ENCODE results near the gene NOTCH1.

DNA sequence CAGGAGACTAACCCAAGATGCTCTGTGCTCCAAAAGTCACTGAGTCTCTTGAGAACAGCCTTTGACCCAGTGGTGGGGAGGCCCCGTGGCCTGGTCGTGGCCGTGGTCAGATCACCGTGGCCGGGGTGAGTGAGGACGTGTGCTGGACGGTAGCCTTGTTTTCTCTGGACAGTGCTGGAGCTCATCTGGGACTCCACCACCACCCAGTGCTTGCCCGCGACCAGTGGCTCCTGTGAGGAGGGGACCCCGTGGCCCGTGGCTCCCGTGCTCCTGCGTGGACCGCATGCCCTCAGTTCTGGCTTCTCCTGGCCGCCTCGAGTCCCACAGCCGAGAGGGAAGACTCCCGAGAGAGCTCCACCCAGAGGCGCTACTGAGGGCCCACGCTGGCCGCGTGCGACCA is 15.9 kb upstream of the NOTCH1 start:
- TF ChIP-seq POLR2A (IDR thresholded peaks at IDR 0.05; ENCODE audit: low read length): no peak
- no peak for TF ChIP-seq GATA1 (IDR thresholded peaks at IDR 0.05; ENCODE audit: low read depth, low read length)

Data from erythroblast (primary cell).